CD4-positive, alpha-beta T cell (primary cell): ENCODE results near the gene TMED4. TPM values are rescaled to one million over a fixed set of nuclear protein-coding genes. Genes with fewer than 3 reads are reported as not detected.
"Not testable (repeated sequence)": the region's sequence is repeated elsewhere in the genome, so short reads cannot be mapped to it uniquely, and the experiment has no call there.

Source experiments
- ATAC-seq: fragments of 200-7000 bp; cut with Tn5 transposase; one replicate; pipeline ENCODE4 v1.10.0; 2022; ENCODE audit warnings: mild to moderate bottlenecking; ENCODE audit not compliant: poor library complexity
- CTCF ChIA-PET: fragments of 350-600 bp; sonication (Branson Sonifier 250); formaldehyde crosslinking; loops from one replicate; lab custom pipeline; 2021; ENCODE audit warnings: antibody characterized with exemption, inconsistent platforms; lab: Charles Lee
- POLR2A ChIA-PET: fragments of 350-600 bp; sonication (Branson Sonifier 250); formaldehyde crosslinking; loops from one replicate; lab custom pipeline; 2021; ENCODE audit warnings: antibody characterized with exemption, inconsistent platforms; lab: Charles Lee
- DNase-seq, 14 experiments: peaks; one replicate each; pipeline ENCODE4 v3.0.0-alpha.2; 2013 to 2020; ENCODE audit warnings: mixed read lengths in 2 of 14
- H3K27ac ChIP-seq, 2 donors: one replicate each; pipeline versions ENCODE4 v1.5.1 to v1.7.0; 2013; ENCODE audit warnings: low read length in 2 of 2, low read depth in 1 of 2, mild to moderate bottlenecking in 1 of 2
- H3K27me3 ChIP-seq, 2 experiments: 1 replicate in 1 of 2; 2 replicates in 1 of 2; pipeline versions ENCODE4 v1.6.1 to v1.7.0; 2013; ENCODE audit warnings: low read length in 2 of 2, control low read depth in 1 of 2, mild to moderate bottlenecking in 1 of 2, moderate library complexity in 1 of 2; ENCODE audit not compliant: insufficient read depth in 2 of 2, control insufficient read depth in 1 of 2
- H3K36me3 ChIP-seq: one replicate; pipeline ENCODE4 v1.6.1; 2013; ENCODE audit warnings: low read length, control low read depth; ENCODE audit not compliant: insufficient read depth
- H3K4me1 ChIP-seq: one replicate; pipeline ENCODE4 v1.6.1; 2013; ENCODE audit warnings: low read length, control low read depth; ENCODE audit not compliant: insufficient read depth
- H3K4me3 ChIP-seq: one replicate; pipeline ENCODE4 v1.5.1; 2013; ENCODE audit warnings: mild to moderate bottlenecking, low read length, moderate library complexity
- H3K9me3 ChIP-seq, 2 experiments: 1 replicate in 1 of 2; 2 replicates in 1 of 2; pipeline versions ENCODE4 v1.6.1 to v1.7.0; 2013; ENCODE audit warnings: low read length in 2 of 2, mild to moderate bottlenecking in 2 of 2, control low read depth in 1 of 2, moderate library complexity in 1 of 2; ENCODE audit not compliant: control insufficient read depth in 1 of 2, insufficient read depth in 1 of 2
- H3K27ac Mint-ChIP-seq: one replicate; pipeline ENCODE4 v1.8.0; 2020; ENCODE audit warnings: mixed read lengths
- H3K27me3 Mint-ChIP-seq: one replicate; pipeline ENCODE4 v1.8.0; 2021; ENCODE audit warnings: mixed read lengths
- H3K36me3 Mint-ChIP-seq: one replicate; pipeline ENCODE4 v1.8.0; 2021; ENCODE audit warnings: low read depth, mixed read lengths
- H3K4me1 Mint-ChIP-seq: one replicate; pipeline ENCODE4 v1.8.0; 2021; ENCODE audit warnings: low read depth, mixed read lengths
- H3K4me3 Mint-ChIP-seq: one replicate; pipeline ENCODE4 v1.8.0; 2020; ENCODE audit warnings: mild to moderate bottlenecking, mixed read lengths
- H3K9me3 Mint-ChIP-seq: one replicate; pipeline ENCODE4 v1.8.0; 2020; ENCODE audit warnings: mixed read lengths
- CTCF ChIP-seq: fragments of 200-600 bp; IDR thresholded peaks from one replicate; pipeline ENCODE4 v1.8.0; 2022; ENCODE audit warnings: antibody characterized with exemption, mild to moderate bottlenecking
- intact Hi-C, 2 experiments: fragments of 100-400 bp; cut with DNase I in 1 of 2; cut with micrococcal nuclease in 1 of 2; formaldehyde crosslinking; loops; one replicate each; pipeline versions ENCODE4 v1.15.1 to v1.9.0; 2023 to 2025; cut with DNase I, micrococcal nuclease
- total RNA-seq, 174 experiments: library from RNA in 2 of 174; stranded (reverse) in 2 of 174; gene quantifications; one replicate each; pipeline ENCODE4 v1.2.3 and lab custom pipeline; 2021 to 2026

TMED4 gene
- total RNA-seq, 2 experiments from 2014 or later, result 134 to 138 TPM

GRCh38 chr7:44602576-44602910 lies 20.5 kb upstream of the TMED4 start:
- ATAC-seq, result no peak

GRCh38 chr7:44599222-44599621 lies 17.2 kb upstream of the TMED4 start:
- no peak overlapping the region for H3K27ac ChIP-seq
- Mint-ChIP-seq H3K4me3 (no peak overlapping the region), H3K36me3 (no peaks in the 10 kb centered on the region), H3K9me3 (no peaks in the 10 kb centered on the region), H3K4me1 (no peaks in the 10 kb centered on the region), H3K27ac (no peak overlapping the region), H3K27me3 (no peaks in the 10 kb centered on the region)
- H3K4me1 ChIP-seq, result no peaks in the 10 kb centered on the region
- CTCF ChIA-PET, result no interaction called here
- H3K36me3 ChIP-seq, result no peaks in the 10 kb centered on the region
- intact Hi-C loops, result no loop called here
- no peaks in the 10 kb centered on the region for H3K27me3 ChIP-seq
- DNase-seq (no peak), ATAC-seq (no peak)
- H3K4me3 ChIP-seq, result no peak overlapping the region
- POLR2A ChIA-PET, result no interaction called here
- TF ChIP-seq CTCF, result no peak
- H3K9me3 ChIP-seq, result no peaks in the 10 kb centered on the region

More at GRCh38 chr7:44602576-44602910, 20.5 kb upstream of the TMED4 start:
- Histone ChIP-seq H3K4me3 (no peak overlapping the region), H3K9me3 (no peaks in the 10 kb centered on the region), H3K27ac (no peak overlapping the region), H3K36me3 (no peaks in the 10 kb centered on the region), H3K27me3 (no peaks in the 10 kb centered on the region), H3K4me1 (peaks cover 12% of the 10 kb centered on the region)
- POLR2A ChIA-PET, result interaction anchor here (0.7 kb wide), 1 partner anchor 24 kb away, joined by 3 read pairs; no protein-coding TSS in a partner anchor
- Mint-ChIP-seq H3K27me3 (peaks cover 5% of the 10 kb centered on the region), H3K9me3 (no peaks in the 10 kb centered on the region), H3K36me3 (peaks cover 15% of the 10 kb centered on the region), H3K27ac (no peak overlapping the region), H3K4me1 (peaks cover 18% of the 10 kb centered on the region), H3K4me3 (no peak overlapping the region)
- CTCF ChIA-PET, result no interaction called here
- DNase-seq, result no peak
- TF ChIP-seq CTCF, result no peak
- intact Hi-C loops, result no loop called here

GRCh38 chr7:44597181-44597580 lies 15.2 kb upstream of the TMED4 start:
- DNase-seq, ATAC-seq, H3K9me3 Mint-ChIP-seq, H3K27me3 Mint-ChIP-seq, H3K27me3 ChIP-seq, H3K4me3 ChIP-seq, H3K4me1 Mint-ChIP-seq, POLR2A ChIA-PET, H3K36me3 Mint-ChIP-seq, H3K27ac Mint-ChIP-seq, H3K4me1 ChIP-seq, H3K27ac ChIP-seq, H3K4me3 Mint-ChIP-seq, intact Hi-C loops, CTCF ChIA-PET, H3K36me3 ChIP-seq, H3K9me3 ChIP-seq: not testable (repeated sequence)

- Histone ChIP-seq H3K9me3 (no peaks in the 10 kb centered on the region), H3K4me3 (no peak overlapping the region), H3K4me1 (no peaks in the 10 kb centered on the region), H3K27ac (no peak overlapping the region), H3K27me3 (no peaks in the 10 kb centered on the region), H3K36me3 (no peaks in the 10 kb centered on the region)
- Mint-ChIP-seq H3K36me3 (no peaks in the 10 kb centered on the region), H3K27me3 (no peaks in the 10 kb centered on the region), H3K27ac (no peak overlapping the region), H3K4me3 (no peak overlapping the region), H3K9me3 (no peaks in the 10 kb centered on the region), H3K4me1 (no peaks in the 10 kb centered on the region)
- no peak for TF ChIP-seq CTCF
- intact Hi-C loops, result no loop called here
- DNase-seq (no peak), ATAC-seq (no peak)
- ChIA-PET CTCF (no interaction called here), POLR2A (no interaction called here)
Observed at GRCh38 chr7:44595934-44596635, 14.1 kb upstream of the TMED4 start.
